RWPE1 (cell line): ENCODE measurements around the gene DUSP5.

ENCODE experiments used
- CTCF ChIA-PET: fragments of 350-600 bp; sonication (Branson Sonifier 250); formaldehyde crosslinking; extraction: SDS; loops from one replicate; lab custom pipeline; 2021; lab: Yijun Ruan, JAX
- POLR2A ChIA-PET: fragments of 400-600 bp; formaldehyde crosslinking; extraction: SDS; loops from one replicate; lab custom pipeline; 2020; ENCODE audit warnings: antibody characterized with exemption; ENCODE audit not compliant: low non-redundant PET; lab: Yijun Ruan, JAX
- DNase-seq: peaks from one replicate; pipeline ENCODE4 v3.0.0; 2012; ENCODE audit warnings: low spot score
- H3K27ac ChIP-seq: fragments of 450-650 bp; 2 replicates; pipeline ENCODE4 v1.5.1; 2017
- TF ChIP-seq, protein P1 (sequence below): fragments of 450-650 bp; conservative IDR thresholded peaks from 2 replicates; pipeline ENCODE4 v1.5.1; 2017; ENCODE audit warnings: low read depth, mild to moderate bottlenecking

Gene DUSP5

DNA sequence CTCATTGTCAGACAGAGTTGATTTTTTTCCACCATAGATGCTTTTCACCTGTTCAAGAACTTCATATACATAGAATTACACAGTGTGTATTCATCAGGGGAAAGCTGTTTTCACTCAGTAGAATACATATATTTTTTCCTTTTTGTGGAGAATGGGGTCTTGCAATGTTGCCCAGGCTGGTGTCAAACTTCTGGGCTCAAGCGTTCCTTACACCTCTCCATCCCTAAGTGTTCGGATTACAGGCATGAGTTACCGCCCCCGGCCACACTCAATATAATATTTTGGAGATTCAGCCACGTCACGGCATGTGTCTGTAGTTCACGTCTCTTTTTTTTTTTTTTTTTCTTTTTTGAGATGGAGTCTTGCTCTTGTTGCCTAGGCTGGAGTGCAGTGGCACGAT, 62.3 kb downstream of the DUSP5 start:
- ChIA-PET CTCF (interaction anchor here (0.5 to 1.5 kb wide), 2 partner anchors 11 to 422 kb away, joined by 3 read pairs; no protein-coding TSS in a partner anchor), POLR2A (no interaction called here)

More for the DNA sequence above, 62.3 kb downstream of the DUSP5 start:
- H3K27ac ChIP-seq, result no peak overlapping the region
- TF ChIP-seq, protein P1, sequence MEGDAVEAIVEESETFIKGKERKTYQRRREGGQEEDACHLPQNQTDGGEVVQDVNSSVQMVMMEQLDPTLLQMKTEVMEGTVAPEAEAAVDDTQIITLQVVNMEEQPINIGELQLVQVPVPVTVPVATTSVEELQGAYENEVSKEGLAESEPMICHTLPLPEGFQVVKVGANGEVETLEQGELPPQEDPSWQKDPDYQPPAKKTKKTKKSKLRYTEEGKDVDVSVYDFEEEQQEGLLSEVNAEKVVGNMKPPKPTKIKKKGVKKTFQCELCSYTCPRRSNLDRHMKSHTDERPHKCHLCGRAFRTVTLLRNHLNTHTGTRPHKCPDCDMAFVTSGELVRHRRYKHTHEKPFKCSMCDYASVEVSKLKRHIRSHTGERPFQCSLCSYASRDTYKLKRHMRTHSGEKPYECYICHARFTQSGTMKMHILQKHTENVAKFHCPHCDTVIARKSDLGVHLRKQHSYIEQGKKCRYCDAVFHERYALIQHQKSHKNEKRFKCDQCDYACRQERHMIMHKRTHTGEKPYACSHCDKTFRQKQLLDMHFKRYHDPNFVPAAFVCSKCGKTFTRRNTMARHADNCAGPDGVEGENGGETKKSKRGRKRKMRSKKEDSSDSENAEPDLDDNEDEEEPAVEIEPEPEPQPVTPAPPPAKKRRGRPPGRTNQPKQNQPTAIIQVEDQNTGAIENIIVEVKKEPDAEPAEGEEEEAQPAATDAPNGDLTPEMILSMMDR, result no peak
- DNase-seq, result no peak
